ENCODE measurements around the gene RPL35A.
"Not testable (repeated sequence)": the region's sequence is repeated elsewhere in the genome, so short reads cannot be mapped to it uniquely, and the experiment has no call there.

RPL35A gene

DNA sequence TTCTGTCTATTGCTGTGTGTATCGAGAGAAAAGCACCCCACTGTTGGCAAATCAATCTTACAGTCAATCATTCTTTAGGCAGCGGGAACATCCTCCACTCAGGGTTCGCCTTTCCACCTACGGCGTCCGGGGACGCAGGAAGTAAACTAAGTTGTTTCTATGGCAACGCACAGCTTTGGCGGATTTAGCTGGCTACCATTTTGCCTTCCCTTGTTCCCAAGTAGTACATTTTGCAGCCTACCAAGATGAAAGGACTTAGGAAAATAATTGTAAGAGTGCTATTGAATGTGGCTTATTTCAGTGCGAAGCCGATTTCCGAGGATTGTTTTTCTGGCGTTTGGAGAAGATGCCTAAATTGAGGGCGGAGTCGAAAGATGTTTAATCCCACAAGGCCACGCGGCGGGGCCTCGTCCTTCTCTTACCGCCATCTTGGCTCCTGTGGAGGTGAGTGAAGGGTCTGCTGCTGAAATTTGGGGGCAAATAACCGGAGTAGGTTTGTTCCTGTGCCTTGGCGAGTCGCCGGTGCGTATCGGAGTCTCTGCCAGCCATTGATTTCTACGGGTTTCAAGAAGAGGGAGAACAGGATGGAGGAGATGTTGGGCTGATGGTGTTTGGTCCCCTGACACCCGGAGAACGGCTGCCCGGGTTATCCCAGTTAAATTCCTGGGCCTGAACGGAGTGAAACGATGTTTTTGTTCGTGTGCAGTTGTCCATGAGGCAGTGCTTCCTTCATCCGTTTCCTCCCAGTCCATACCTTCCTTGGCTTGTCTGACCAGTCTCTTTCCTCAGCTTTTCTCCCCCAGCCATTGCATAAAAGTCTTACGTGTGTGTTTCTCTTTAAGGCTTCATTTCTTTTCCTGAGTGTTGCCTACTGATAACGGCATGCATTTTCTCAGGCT lies at the start of gene RPL35A:
RPL35A (plus strand) TSS at position 413 of the 899 bp plus-strand sequence. CDS start 778 bp downstream, outside the sequence.
- DNase-seq (ENCODE audit: low spot score), result peak; percentile 97

- no peak for DNase-seq (ENCODE audit: low spot score)
These were observed 48.4 kb upstream of the RPL35A start for GRCh38 chr3:197901626-197902025.

- peak; percentile 95 for DNase-seq (ENCODE audit: low spot score)
These were observed 43.8 kb upstream of the RPL35A start for GRCh38 chr3:197906023-197906849.

- no peak for DNase-seq (ENCODE audit: low spot score)
These were observed 43.2 kb upstream of the RPL35A start for GRCh38 chr3:197906850-197907187.

- DNase-seq (ENCODE audit: low spot score), result peak; percentile 8
These were observed 42.8 kb upstream of the RPL35A start for GRCh38 chr3:197907196-197907595.

- DNase-seq (ENCODE audit: low spot score), result peak; percentile 75
These were observed 41.4 kb upstream of the RPL35A start for GRCh38 chr3:197908550-197908949.

GRCh38 chr3:197908957-197909701 lies 40.9 kb upstream of the RPL35A start:
- DNase-seq (ENCODE audit: low spot score), result peak; percentile 23

GRCh38 chr3:197912741-197913476 lies 37.1 kb upstream of the RPL35A start:
- DNase-seq (ENCODE audit: low spot score), result no peak

GRCh38 chr3:197913641-197914380 lies 36.2 kb upstream of the RPL35A start:
- no peak for DNase-seq (ENCODE audit: low spot score)

DNA sequence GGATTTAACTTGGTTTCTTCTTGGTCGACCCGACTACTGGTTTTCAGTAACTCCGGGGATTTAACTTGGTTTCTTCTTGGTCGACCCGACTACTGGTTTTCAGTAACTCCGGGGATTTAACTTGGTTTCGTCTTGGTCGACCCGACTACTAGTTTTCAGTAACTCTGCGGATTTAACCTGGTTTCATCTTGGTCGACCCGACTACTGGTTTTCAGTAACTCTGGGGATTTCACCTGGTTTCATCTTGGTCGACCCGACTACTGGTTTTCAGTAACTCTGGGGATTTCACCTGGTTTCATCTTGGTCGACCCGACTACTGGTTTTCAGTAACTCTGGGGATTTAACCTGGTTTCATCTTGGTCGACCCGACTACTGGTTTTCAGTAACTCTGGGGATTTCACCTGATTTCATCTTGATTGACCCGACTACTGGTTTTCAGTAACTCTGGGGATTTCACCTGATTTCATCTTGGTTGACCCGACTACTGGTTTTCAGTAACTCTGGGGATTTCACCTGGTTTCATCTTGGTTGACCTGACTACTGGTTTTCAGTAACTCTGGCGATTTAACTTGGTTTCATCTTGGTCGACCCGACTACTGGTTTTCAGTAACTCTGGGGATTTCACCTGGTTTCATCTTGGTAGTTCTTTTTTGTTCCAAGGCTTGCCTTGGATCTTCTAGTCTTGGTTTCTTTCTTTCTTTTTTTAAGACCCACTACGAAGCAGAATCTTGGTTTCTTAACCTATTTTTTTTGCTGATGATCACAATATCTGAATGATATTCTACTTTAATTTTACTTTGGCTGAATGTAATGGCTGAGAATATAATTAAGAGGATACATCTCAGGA lies 28.3 kb upstream of the RPL35A start:
- DNase-seq (ENCODE audit: low spot score), result not testable (repeated sequence)

DNA sequence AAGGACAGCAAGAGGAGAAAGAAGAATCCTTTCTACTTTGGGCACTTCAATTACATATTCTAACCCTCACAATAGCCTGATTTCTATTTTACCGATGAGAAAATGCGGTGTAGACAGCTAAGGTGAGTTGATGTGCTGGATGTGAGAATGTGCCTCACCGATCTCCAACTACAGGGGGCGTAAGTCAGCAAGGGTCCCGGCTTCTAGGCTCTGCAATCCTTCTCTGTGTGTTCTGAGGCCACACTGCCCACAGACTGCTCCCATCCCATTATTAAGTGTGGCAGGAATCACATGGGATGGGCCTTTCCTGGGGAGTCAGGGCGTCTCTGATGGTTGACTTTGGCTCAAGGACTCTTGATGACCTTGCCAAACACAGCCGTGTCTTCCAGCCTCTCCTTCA lies 23.6 kb upstream of the RPL35A start:
- no peak for DNase-seq (ENCODE audit: low spot score)

- not testable (repeated sequence) for DNase-seq (ENCODE audit: low spot score)
These were observed 22.4 kb upstream of the RPL35A start for GRCh38 chr3:197927578-197927977.

GRCh38 chr3:197936819-197937384 lies 13.1 kb upstream of the RPL35A start:
- DNase-seq (ENCODE audit: low spot score), result no peak

GRCh38 chr3:197940745-197941384 lies 9.1 kb upstream of the RPL35A start:
- DNase-seq (ENCODE audit: low spot score), result no peak

GRCh38 chr3:197942956-197943556 lies 6.9 kb upstream of the RPL35A start:
- DNase-seq (ENCODE audit: low spot score), result peak; percentile 52

DNA sequence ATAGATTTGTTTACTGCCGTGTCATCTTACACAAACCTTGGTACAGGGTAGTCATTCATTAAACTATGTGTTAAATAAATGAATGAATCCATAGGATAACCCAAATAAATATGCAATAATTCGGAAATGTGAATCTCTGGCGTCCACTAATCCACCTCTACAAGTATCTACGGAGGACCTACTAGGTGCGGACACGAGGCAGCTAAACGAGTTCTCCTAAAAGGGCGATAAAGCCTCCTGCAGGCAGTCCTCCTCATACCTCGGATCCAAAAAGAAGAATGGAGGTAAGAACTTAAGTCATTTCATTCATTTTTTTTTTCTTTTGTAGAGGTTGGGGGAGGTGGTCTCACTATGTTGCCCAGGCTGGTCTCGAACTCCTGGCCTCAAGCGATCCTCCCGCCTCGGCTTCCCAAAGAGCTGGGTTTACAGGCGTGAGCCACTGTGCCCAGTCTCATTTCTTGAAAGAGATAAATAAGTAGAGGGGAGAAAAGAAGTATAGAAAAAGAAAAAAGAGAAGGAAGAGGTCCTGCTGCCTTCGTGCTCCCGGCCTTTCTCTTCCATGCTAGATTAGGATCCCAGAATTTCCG lies 706 bp upstream of the RPL35A start:
- DNase-seq (ENCODE audit: low spot score), result no peak

DNA sequence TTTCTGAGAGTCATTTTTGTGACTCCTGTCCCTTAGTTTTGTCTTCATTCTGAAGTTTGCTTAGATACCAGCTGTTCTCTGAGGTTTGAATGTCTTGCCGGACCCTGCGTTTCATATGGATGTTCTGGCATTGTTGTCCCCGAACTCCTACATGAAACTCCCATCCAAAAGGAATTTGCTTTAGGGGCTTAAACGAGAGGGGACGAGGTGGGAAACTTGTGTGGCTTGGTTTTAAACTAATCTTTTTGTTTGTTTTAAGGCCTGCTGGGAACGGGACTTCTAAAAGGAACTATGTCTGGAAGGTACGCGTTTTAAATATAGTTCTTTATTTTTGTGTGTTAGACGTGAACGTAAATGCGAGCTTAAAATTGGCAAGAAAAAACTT lies 679 bp downstream of the RPL35A start:
- no peak for DNase-seq (ENCODE audit: low spot score)

DNA sequence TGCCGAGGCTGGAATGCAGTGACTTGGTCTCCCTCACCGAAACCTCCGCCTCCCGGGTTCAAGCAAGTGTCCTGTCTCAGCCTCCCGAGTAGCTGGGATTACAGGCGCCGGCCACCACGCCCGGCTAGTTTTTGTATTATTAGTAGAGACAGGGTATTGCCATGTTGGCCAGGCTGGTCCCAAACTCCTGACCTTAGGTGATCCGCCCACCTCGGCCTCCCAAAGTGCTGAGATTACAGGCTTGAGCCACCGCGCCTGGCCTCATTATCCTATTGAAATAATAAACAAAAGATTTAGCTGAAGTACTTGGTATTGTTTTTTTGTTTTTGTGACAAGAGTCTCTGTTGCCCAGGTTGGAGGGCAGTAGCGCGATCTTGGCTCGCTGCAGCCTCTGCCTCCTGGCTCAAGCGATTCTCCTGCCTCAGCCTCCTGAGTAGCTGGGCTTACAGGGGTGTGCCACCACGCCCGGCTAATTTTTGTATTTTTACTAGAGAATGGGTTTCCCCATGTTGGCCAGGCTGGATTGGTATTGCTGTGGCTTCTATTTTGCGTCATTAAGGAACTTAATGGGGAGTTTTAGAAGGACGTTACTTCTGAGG lies 1.5 kb downstream of the RPL35A start:
- DNase-seq (ENCODE audit: low spot score), result no peak
